GM13977 (cell line): Measurements from ENCODE around the gene MAGI2.
A peak's percentile ranks its signal among the peaks of the same experiment; 100 is the strongest.
"Not testable (repeated sequence)": the region's sequence is repeated elsewhere in the genome, so short reads cannot be mapped to it uniquely, and the experiment has no call there.

ENCODE experiments used
- DNase-seq: peaks from one replicate; pipeline ENCODE4 v3.0.0; 2012; ENCODE audit warnings: low spot score
- in situ Hi-C: fragments of 300-500 bp; cut with MboI; formaldehyde crosslinking; loops from one replicate; pipeline ENCODE4 v1.12.0; 2022; ENCODE audit warnings: low sequenced_read_pairs, low pct_unique_long_range_greater_than_20kb, mixed read lengths, inconsistent platforms; ENCODE audit not compliant: unreplicated experiment
- TF ChIP-seq, protein P1 (sequence below): IDR thresholded peaks from 2 replicates; pipeline ENCODE4 v1.5.1; 2012; ENCODE audit warnings: mild to moderate bottlenecking, control low read depth; ENCODE audit not compliant: insufficient read depth; ENCODE audit errors: extremely low read depth, missing control alignments

Gene MAGI2

DNA sequence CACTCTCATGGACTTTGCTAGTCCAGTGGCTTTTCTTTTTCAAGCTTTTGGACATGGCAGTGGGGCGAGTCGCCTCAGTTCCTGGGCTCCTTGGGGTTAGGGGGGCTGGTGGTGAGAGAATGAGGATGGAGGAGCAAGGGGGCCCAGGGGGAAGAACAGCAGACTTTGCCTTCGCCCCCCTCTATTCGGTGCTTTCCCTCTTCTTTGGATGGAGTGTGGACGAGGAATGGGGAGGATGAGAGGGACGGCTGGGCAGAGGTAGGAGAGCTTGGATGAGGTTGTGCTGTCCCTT lies 255 bp downstream of the MAGI2 start:
- TF ChIP-seq, protein P1, sequence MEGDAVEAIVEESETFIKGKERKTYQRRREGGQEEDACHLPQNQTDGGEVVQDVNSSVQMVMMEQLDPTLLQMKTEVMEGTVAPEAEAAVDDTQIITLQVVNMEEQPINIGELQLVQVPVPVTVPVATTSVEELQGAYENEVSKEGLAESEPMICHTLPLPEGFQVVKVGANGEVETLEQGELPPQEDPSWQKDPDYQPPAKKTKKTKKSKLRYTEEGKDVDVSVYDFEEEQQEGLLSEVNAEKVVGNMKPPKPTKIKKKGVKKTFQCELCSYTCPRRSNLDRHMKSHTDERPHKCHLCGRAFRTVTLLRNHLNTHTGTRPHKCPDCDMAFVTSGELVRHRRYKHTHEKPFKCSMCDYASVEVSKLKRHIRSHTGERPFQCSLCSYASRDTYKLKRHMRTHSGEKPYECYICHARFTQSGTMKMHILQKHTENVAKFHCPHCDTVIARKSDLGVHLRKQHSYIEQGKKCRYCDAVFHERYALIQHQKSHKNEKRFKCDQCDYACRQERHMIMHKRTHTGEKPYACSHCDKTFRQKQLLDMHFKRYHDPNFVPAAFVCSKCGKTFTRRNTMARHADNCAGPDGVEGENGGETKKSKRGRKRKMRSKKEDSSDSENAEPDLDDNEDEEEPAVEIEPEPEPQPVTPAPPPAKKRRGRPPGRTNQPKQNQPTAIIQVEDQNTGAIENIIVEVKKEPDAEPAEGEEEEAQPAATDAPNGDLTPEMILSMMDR: no peak
- no peak for DNase-seq
- in situ Hi-C loops: no loop called here

DNA sequence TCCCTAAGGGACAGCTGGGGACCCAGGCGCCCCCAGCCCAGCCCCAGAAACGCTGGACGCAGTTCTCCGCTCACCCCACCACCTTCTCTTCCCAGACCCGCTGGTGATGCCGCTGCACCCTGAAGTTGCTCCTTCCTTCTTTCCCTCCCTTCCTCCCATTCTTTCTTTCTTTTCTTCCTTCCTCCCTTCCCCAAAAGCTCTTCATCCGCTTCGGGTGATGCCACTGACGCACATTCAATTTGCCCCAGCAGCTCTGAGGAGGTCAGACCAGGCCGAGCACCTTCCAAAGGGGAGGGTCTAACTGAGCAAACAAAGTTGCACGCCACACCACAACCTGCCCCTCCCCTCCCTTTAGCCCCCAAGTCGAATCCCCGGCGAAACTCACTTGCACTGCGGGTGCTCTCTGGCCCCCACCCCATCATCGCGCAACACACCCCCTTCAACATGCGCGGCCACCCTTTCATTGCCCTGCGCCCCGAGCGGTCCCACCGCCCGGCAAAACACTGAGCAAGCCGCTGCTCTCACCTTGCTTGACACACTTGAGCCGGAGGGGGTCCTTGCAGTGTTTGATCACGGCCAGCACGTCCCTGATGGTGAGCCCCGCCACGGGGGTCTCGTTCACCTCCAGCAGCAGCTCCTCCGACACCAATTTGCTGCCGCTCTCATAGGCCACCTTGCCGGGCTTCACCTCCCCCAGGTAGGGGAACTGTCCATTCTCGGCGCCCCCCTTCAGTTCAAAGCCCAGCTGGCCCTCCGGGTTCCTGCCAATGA lies 787 bp downstream of the MAGI2 start:
- DNase-seq: peak; percentile 16
- in situ Hi-C loops: no loop called here
- TF ChIP-seq, protein P1: no peak

DNA sequence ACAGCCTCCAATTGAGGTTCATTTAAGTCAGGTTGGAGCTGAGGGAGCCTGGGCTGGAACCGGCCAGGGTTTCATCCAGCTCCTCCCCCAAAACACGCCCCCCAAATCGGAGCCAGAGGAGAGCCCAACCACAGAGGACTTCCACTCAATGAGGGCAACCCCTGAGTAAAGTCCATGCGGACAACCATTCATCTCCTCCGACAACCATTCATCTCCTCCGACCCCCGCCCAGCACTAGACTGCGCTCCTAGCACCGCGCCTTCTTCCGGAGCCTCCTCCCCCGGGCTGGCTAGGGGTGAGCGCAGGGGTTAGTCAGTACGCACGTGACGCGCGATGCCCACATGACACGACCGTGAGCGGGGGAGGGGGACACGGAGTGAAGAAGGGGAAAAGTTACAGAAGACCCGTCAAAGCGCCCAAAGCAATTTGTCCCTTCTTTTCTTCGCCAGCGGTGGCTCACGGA lies 1.4 kb downstream of the MAGI2 start:
- TF ChIP-seq, protein P1: no peak
- in situ Hi-C loops: no loop called here

DNA sequence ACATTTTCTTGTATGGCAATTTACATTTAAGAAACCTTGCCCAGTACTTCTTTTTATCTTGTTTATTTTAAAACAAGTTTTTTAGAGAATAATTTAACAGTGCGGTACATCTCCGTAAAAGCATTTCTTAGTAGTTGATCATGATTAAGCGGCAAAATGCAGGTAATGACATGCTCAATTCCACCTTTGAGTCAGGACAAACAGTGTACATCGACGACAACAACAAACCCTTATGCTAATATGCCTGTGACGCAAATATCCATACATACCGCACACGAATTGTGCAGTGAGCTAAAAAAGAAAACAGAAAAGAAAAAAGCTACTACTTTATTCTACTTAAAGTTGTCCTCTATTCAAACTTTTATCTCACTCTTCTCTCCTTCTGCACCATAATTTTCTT lies 1.9 kb downstream of the MAGI2 start:
- TF ChIP-seq, protein P1: no peak
- in situ Hi-C loops: no loop called here
- DNase-seq: peak; percentile 4

More for the DNA sequence above, 1.4 kb downstream of the MAGI2 start:
- DNase-seq: peak; percentile 15

DNA sequence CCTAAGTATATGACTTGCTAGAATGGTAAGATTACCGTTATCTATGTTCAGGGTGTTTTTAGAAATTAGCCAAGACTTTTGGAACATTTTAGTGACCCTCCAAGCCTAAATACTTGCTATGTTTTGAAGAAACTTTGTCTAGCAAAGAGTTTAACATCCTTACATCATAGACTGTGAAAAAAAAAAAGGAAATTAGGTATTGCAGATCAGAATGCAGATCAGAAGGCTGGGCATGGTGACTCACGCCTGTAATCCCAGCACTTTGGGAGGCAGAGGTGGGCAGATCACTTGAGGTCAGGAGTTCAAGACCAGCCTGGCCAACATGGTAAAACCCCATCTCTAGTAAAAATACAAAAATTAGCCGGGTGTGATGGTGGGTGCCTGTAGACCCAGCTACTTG lies 10.7 kb downstream of the MAGI2 start:
- in situ Hi-C loops, DNase-seq: not testable (repeated sequence)

DNA sequence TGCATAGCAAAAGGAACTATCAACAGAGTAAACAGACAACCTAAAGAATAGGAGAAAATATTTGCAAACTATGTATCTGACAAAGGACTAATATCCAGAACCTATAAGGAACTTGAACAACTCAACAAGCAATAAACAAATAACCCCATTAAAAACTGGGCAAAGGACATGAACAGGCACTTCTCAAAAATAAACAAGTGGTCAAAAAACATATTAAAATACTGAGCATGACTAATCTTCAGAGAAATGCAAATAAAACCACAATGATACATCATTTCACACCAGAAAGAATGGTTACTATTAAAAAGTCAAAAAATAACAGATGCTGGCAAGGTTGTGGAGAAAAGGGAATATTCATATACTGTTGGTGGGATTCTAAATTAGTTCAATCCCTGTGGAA lies 17.1 kb downstream of the MAGI2 start:
- DNase-seq: no peak
- in situ Hi-C loops: no loop called here

DNA sequence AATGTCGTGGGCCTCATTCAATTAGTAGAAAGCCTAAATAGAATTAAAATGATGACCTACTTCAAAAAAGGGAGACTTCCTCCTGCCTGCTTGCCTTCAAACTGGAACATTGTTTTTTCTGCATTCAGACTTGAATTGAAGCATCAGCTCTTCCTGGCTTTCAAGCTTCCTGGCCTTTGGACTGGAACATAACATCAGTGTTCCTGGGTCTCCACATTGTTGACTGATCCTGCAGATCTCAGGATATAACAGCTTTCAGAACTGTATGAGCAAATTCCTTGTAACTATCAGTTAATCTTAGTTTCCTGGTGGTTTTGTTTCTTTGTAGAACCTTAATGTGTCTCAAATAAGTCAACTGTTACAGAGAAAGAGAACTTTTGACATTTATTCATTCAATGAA lies 18.6 kb downstream of the MAGI2 start:
- in situ Hi-C loops: no loop called here

More for the DNA sequence above, 17.1 kb downstream of the MAGI2 start:
- TF ChIP-seq, protein P1: no peak

More for the DNA sequence above, 18.6 kb downstream of the MAGI2 start:
- DNase-seq: no peak
- TF ChIP-seq, protein P1: no peak
